NCI-H2081 (cell line): ENCODE measurements around the gene NPEPL1.
"Not testable (repeated sequence)": the region's sequence is repeated elsewhere in the genome, so short reads cannot be mapped to it uniquely, and the experiment has no call there.

Source experiments
- DNase-seq, 2 experiments: peaks; one replicate each; lab custom pipeline; 2025; lab: John Stamatoyannopoulos, UW

The NPEPL1 gene

GRCh38 chr20:58740356-58741308 is 48.0 kb downstream of the NPEPL1 start:
- no peak for DNase-seq

- no peak for DNase-seq
Observed at GRCh38 chr20:58741384-58741783, 48.8 kb downstream of the NPEPL1 start.

- DNase-seq: no peak
Observed at GRCh38 chr20:58742668-58743566, 50.3 kb downstream of the NPEPL1 start.

- no peak for DNase-seq
Observed at GRCh38 chr20:58743929-58744534, 51.4 kb downstream of the NPEPL1 start.

- DNase-seq: no peak
Observed at GRCh38 chr20:58744836-58745235, 52.2 kb downstream of the NPEPL1 start.

GRCh38 chr20:58745391-58745790 is 52.8 kb downstream of the NPEPL1 start:
- no peak for DNase-seq

- DNase-seq: no peak
Observed at GRCh38 chr20:58746620-58747019, 54.0 kb downstream of the NPEPL1 start.

- DNase-seq: no peak
Observed at GRCh38 chr20:58747211-58747610, 54.6 kb downstream of the NPEPL1 start.

- DNase-seq: no peak
Observed at GRCh38 chr20:58748618-58749017, 56.0 kb downstream of the NPEPL1 start.

GRCh38 chr20:58749098-58749769 is 56.6 kb downstream of the NPEPL1 start:
- no peak for DNase-seq

- DNase-seq: no peak
Observed at GRCh38 chr20:58749979-58750378, 57.4 kb downstream of the NPEPL1 start.

- not testable (repeated sequence) for DNase-seq
Observed at GRCh38 chr20:58750706-58751105, 58.1 kb downstream of the NPEPL1 start.

GRCh38 chr20:58751979-58752378 is 59.4 kb downstream of the NPEPL1 start:
- no peak for DNase-seq

- no peak for DNase-seq
Observed at GRCh38 chr20:58752565-58752964, 60.0 kb downstream of the NPEPL1 start.

GRCh38 chr20:58753267-58753921 is 60.8 kb downstream of the NPEPL1 start:
- DNase-seq: no peak

GRCh38 chr20:58753922-58754551 is 61.4 kb downstream of the NPEPL1 start:
- DNase-seq: no peak

- no peak for DNase-seq
Observed at GRCh38 chr20:58754584-58754983, 62.0 kb downstream of the NPEPL1 start.

- no peak for DNase-seq
Observed at GRCh38 chr20:58755062-58755697, 62.6 kb downstream of the NPEPL1 start.

GRCh38 chr20:58755766-58756449 is 63.3 kb downstream of the NPEPL1 start:
- no peak for DNase-seq

GRCh38 chr20:58756450-58756775 is 63.8 kb downstream of the NPEPL1 start:
- no peak for DNase-seq
